T47D (cell line): ENCODE data around the gene MAGI2.
"Not testable (repeated sequence)": the region's sequence is repeated elsewhere in the genome, so short reads cannot be mapped to it uniquely, and the experiment has no call there.

Source experiments
- DNase-seq, 2 experiments: peaks; one replicate each; pipeline versions ENCODE4 v3.0.0 to v3.0.0-alpha.2; 2011 to 2012; ENCODE audit warnings: low read depth in 1 of 2, low spot score in 1 of 2
- JUND ChIP-seq: IDR thresholded peaks from 2 replicates; pipeline ENCODE4 v1.6.1; 2012; ENCODE audit warnings: low read depth
- in situ Hi-C: cut with HindIII; loops from 2 replicates; pipeline ENCODE4 v1.10.0; 2016; ENCODE audit warnings: low sequenced_read_pairs, low pct_unique_long_range_greater_than_20kb

Gene MAGI2

GRCh38 chr7:78968951-78969350 lies 484.5 kb downstream of the MAGI2 start:
- in situ Hi-C loops: no loop called here
- DNase-seq: no peak
- TF ChIP-seq JUND: no peak

DNA sequence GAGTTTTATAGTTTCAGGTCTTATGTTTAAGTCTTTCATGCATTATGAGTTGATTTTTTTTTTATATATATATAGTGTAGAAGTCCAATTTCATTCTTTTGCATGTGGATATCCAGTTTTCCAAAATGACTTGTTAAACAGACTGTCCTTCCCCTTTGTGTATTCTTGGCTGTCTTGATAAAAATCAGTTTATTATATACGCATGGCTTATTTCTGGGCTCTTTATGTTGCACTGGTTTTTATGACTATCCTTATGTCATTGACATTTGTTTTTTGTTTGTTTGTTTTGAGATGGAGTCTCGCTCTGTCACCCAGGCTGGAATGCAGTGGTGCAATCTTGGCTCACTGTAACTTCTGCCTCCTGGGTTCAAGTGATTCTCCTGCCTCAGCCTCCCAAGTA lies 485.9 kb downstream of the MAGI2 start:
- 0 out of 2 replicates have a peak, but pooled peaks have one; percentile 45 for TF ChIP-seq JUND
- in situ Hi-C loops: not testable (repeated sequence)
- DNase-seq: peak in 1 of 2 experiments; percentile 89

GRCh38 chr7:78967046-78967445 lies 486.4 kb downstream of the MAGI2 start:
- in situ Hi-C loops: no loop called here
- peak in 1 of 2 experiments; percentile 77 for DNase-seq
- no peak for TF ChIP-seq JUND

DNA sequence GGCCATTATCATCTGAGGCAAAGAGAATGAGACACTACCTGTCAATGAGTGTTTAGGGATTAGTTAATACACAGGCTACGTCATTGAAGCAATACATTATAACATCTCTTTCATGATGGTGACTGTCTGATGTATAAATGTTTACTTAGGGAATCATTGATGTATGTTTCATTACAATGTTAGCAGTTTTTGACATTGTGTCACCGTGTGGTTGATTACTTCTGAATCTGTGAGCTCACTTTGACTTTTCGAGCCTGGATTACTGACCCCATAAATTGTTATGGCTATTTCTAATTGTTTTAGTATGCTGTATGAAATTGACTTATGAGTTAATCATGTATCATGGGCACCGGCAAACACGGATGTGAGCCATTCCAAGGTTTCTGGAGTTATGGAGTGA lies 494.0 kb downstream of the MAGI2 start:
- TF ChIP-seq JUND: no peak
- no peak for DNase-seq
- in situ Hi-C loops: no loop called here

DNA sequence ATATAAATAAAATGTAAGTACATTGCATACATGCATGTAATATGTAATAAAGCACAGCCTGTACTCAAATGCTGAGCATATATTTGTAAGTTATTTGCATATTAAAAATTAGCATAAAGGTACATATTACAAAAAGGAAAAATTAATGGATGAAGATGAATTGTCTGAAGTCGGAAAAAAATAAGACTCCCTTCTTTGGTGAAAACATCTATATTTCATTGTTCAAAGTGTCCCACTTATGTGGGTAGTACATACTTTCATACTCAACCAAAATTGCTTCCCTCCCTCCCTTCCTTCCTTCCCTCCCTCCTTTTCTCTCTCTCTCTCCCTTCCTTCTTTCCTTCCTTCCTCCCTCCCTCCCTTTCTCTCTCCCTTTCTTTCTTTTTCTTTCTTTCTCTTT lies 498.1 kb downstream of the MAGI2 start:
- in situ Hi-C loops: no loop called here
- DNase-seq: no peak
- TF ChIP-seq JUND: no peak

GRCh38 chr7:78953726-78954363 lies 499.6 kb downstream of the MAGI2 start:
- no peak for TF ChIP-seq JUND
- in situ Hi-C loops: no loop called here
- no peak for DNase-seq

- peak in 1 of 2 experiments; percentile 11 for DNase-seq
- in situ Hi-C loops: no loop called here
- no peak for TF ChIP-seq JUND
Observed at GRCh38 chr7:78953090-78953489, 500.4 kb downstream of the MAGI2 start.

DNA sequence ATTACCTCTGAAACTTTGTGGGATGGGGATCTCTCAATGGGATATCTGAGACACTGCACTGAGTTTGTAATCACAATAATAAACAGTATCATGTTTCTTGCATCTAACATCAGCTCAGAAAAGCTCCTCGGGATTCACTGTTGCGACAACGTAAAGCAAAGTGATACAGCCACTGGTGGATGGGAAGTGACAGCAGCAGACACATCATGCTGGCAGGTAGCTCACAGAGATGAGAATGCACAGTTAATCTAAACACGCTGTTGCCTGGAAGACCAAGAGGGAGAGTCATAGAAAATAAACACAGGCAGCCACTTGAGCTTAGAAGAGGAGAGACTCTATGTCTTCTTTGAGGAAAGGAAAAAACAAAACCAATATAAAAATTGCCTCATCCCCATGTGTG lies 513.8 kb downstream of the MAGI2 start:
- DNase-seq: no peak
- in situ Hi-C loops: no loop called here
- TF ChIP-seq JUND: no peak

GRCh38 chr7:78924581-78924980 lies 528.9 kb downstream of the MAGI2 start:
- DNase-seq: peak; percentile 31 to 63
- in situ Hi-C loops: no loop called here

GRCh38 chr7:78912781-78913180 lies 540.7 kb downstream of the MAGI2 start:
- no peak for DNase-seq
- no peak for TF ChIP-seq JUND
- in situ Hi-C loops: no loop called here

More at GRCh38 chr7:78924581-78924980, 528.9 kb downstream of the MAGI2 start:
- TF ChIP-seq JUND: no peak

- TF ChIP-seq JUND: no peak
- no peak for DNase-seq
- in situ Hi-C loops: no loop called here
Observed at GRCh38 chr7:78906735-78907134, 546.7 kb downstream of the MAGI2 start.

GRCh38 chr7:78905436-78905835 lies 548.0 kb downstream of the MAGI2 start:
- no peak for TF ChIP-seq JUND
- no peak for DNase-seq
- in situ Hi-C loops: no loop called here

- no peak for TF ChIP-seq JUND
- in situ Hi-C loops: no loop called here
Observed at GRCh38 chr7:78904983-78905382, 548.5 kb downstream of the MAGI2 start.

GRCh38 chr7:78901566-78901965 lies 551.9 kb downstream of the MAGI2 start:
- no peak for TF ChIP-seq JUND
- in situ Hi-C loops: no loop called here
- no peak for DNase-seq

More at GRCh38 chr7:78904983-78905382, 548.5 kb downstream of the MAGI2 start:
- DNase-seq: no peak
